Tibial nerve (tissue), 4 donors: ENCODE measurements around the gene SAMD14. TPM values are rescaled to one million over a fixed set of nuclear protein-coding genes. Genes with fewer than 3 reads are reported as not detected.
A peak's percentile ranks its signal among the peaks of the same experiment; 100 is the strongest.

Experiments
- DNase-seq, 2 donors: peaks; one replicate each; pipeline ENCODE4 v3.0.0-alpha.2; 2019; ENCODE audit warnings: low spot score in 2 of 2
- H3K27ac ChIP-seq, 4 donors: fragments of 200-600 bp; sonication (generic) in 3 of 4; one replicate each; pipeline ENCODE4 v1.5.1; 2017 to 2019; ENCODE audit warnings: mild to moderate bottlenecking in 1 of 4
- H3K27me3 ChIP-seq, 2 donors: fragments of 200-600 bp; sonication (generic) in 1 of 2; one replicate each; pipeline versions ENCODE4 v1.5.1 to v1.6.0; 2017 to 2019
- H3K36me3 ChIP-seq, 3 donors: fragments of 200-600 bp; sonication (generic); one replicate each; pipeline ENCODE4 v1.5.1; 2018 to 2019
- H3K4me1 ChIP-seq, 4 donors: fragments of 200-600 bp; sonication (generic) in 3 of 4; one replicate each; pipeline ENCODE4 v1.5.1; 2017 to 2019
- H3K4me3 ChIP-seq, 4 donors: fragments of 200-600 bp; sonication (generic) in 3 of 4; one replicate each; pipeline ENCODE4 v1.5.1; 2017 to 2019; ENCODE audit warnings: mild to moderate bottlenecking in 1 of 4, moderate library complexity in 1 of 4
- H3K9me3 ChIP-seq, 4 donors: fragments of 200-600 bp; sonication (generic) in 3 of 4; one replicate each; pipeline ENCODE4 v1.5.1; 2017 to 2019
- CTCF ChIP-seq, 5 experiments: fragments of 200-600 bp in 3 of 5; fragments of 450-650 bp in 2 of 5; sonication (generic) in 3 of 5; IDR thresholded peaks; one replicate each; pipeline ENCODE4 v1.5.1; 2016 to 2019; ENCODE audit warnings: antibody characterized with exemption in 5 of 5, mild to moderate bottlenecking in 3 of 5, moderate library complexity in 2 of 5
- EP300 ChIP-seq, 2 donors: sonication (generic); formaldehyde crosslinking; IDR thresholded peaks; one replicate each; pipeline ENCODE4 v1.6.1; 2017; ENCODE audit warnings: antibody characterized with exemption in 2 of 2, mild to moderate bottlenecking in 1 of 2
- POLR2A ChIP-seq, 2 donors: fragments of 450-650 bp; IDR thresholded peaks; one replicate each; pipeline ENCODE4 v1.6.1; 2017; ENCODE audit warnings: antibody characterized with exemption in 2 of 2, mild to moderate bottlenecking in 2 of 2, moderate library complexity in 2 of 2
- WGBS, 2 donors: methylation state at CpG; one replicate each; pipeline ENCODE4 v1.1.5; 2018; 5-methylcytosine and 5-hydroxymethylcytosine counted together
- total RNA-seq, 4 donors: library from RNA; depleted of rRNA; stranded (reverse); fragments of >200 nt; gene quantifications; one replicate each; pipeline ENCODE4 v1.1.0, GENCODE V29; 2016

SAMD14 gene
- total RNA-seq, 4 donors from 2014 or later: 0.63 to 1.5 (median 1.1) TPM

DNA sequence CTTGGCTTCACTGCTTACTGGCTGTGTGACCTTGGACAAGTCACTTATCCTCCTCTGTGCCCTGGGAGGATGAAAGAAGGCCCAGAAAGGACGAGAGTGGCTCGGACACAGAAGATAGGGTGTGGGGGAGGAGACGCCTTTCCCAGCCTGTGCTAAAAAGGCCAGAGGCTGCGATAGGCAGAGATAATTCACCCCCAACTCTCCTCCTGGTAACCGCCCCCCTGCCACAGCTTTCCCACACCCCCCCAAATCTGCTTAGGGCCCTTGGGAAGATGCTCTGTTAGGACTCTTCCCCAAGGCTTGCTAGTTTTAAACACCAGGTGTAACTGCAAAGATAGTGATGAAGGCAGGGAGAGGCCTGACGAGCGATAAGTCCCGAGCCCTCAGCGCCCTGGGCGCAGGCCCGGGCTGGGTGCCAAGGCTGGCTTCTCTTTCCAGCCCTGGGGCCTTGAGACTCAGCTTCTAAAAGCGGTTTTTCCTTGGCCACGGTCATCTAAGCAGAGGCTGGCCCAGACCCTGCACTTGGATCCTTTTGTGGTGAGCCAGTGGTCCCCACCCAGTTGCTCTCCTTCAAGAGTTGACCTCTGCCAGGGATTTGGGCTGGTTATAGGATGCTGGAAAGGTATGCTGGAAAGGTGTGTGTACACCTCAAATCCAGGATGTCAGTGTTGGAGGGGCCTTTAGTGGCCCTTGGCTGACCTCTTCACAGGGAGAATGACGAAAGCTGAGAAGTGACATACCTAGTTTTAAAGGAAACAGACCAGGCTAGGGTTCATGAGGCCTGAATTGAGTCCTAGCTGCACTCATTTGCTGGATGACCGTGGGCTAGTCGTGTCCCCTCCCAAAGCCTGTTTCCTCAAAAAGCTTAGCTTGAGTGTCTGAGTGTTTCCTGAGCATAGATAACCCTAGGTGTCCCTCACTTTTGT is 24.0 kb upstream of the SAMD14 start:
- TF ChIP-seq EP300 (IDR thresholded peaks at IDR 0.05): peak in 1 of 2 donors; percentile 18
- TF ChIP-seq CTCF (IDR thresholded peaks at IDR 0.05): no peak
- no peak for TF ChIP-seq POLR2A (IDR thresholded peaks at IDR 0.05)
- no peaks in the 10 kb centered on the region for H3K36me3 ChIP-seq
- no peak for DNase-seq
- WGBS, 2 donors: 46 to 49% methylated on average over 14 to 16 of the region's 16 CpGs
- peak overlapping the region in 3 of 4 donors; percentile 24 to 92 (median 89) for H3K27ac ChIP-seq
- H3K4me1 ChIP-seq: peaks cover 0 to 54% (median 17%) of the 10 kb centered on the region in 4 donors
- no peaks in the 10 kb centered on the region for H3K9me3 ChIP-seq
- no peaks in the 10 kb centered on the region for H3K27me3 ChIP-seq
- no peak overlapping the region for H3K4me3 ChIP-seq

DNA sequence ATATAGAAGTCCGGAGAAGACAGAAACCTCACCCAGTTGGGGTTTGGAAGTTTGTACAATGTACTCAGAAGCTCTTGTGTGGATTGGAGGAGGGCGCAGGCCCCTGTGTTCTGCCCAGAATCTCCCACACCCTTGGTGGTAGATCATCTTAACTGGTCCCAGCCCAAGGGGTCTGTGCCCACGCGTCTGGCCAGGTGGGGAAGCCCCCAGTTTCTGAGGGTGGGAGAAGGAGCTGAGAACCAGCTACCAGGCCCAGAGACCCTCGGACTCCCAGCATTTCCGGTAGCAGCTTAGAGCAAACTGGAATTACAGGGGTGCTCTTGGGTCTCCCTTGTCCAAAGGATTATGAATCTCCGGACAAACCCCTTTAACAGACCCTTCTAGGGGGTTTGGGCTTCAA is 22.8 kb upstream of the SAMD14 start:
- Histone ChIP-seq H3K27me3 (no peaks in the 10 kb centered on the region), H3K27ac (peak overlapping the region; percentile 81 to 94 (median 90)), H3K9me3 (no peaks in the 10 kb centered on the region), H3K4me1 (peaks cover 0 to 66% (median 21%) of the 10 kb centered on the region in 4 donors), H3K4me3 (peak overlapping the region in 1 of 4 donors; percentile 72), H3K36me3 (no peaks in the 10 kb centered on the region)
- 64 to 75% methylated on average over 7 of the region's 7 CpGs for WGBS, 2 donors
- DNase-seq: no peak
- no peak for TF ChIP-seq EP300 (IDR thresholded peaks at IDR 0.05)

DNA sequence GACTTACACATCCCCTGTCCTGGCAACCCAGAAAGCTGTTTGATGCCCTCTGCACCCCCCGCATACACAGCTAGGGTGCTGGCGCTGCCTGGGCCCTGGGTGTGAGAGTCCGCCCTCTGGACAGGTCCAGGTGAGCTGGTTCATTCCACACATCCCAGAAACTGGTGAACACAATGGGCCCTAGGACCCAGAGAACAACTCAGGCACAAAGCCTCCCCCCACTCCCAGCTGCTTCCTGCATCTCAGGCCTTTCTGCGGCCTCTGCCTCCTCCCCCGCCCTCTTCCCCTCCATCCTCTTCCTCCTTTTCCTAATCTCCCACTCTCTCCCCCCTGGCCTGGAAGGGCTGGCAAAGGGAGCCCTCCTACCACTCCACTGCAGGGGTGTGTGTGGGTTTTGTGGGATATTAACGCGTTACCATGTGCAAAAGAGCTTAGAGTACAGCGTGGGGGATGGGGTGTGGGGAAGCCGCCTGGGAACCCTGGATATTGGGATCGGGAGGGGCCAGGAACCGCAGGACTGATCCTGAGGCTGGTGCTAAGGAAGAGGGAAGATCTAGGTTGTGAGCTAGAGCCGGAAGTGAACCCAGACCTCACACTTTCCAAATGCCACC is 22.1 kb upstream of the SAMD14 start:
- Histone ChIP-seq H3K36me3 (no peaks in the 10 kb centered on the region), H3K9me3 (no peaks in the 10 kb centered on the region), H3K27ac (peak overlapping the region; percentile 81 to 94 (median 90)), H3K27me3 (no peaks in the 10 kb centered on the region), H3K4me3 (peak overlapping the region; percentile 72 to 96 (median 93)), H3K4me1 (peaks cover 0 to 73% (median 25%) of the 10 kb centered on the region in 4 donors)
- DNase-seq: peak; percentile 58 to 85
- TF ChIP-seq POLR2A (IDR thresholded peaks at IDR 0.05) (peak in 1 of 2 donors; percentile 15), EP300 (IDR thresholded peaks at IDR 0.05) (peak in 1 of 2 donors; percentile 73), CTCF (IDR thresholded peaks at IDR 0.05) (peak in 1 of 5 experiments; percentile 45)
- WGBS, 2 donors: 1 to 4% methylated on average over 12 of the region's 12 CpGs

- no peaks in the 10 kb centered on the region for H3K9me3 ChIP-seq
- TF ChIP-seq POLR2A (IDR thresholded peaks at IDR 0.05) (peak; percentile 39 to 56), CTCF (IDR thresholded peaks at IDR 0.05) (peak; percentile 66 to 81 (median 73)), EP300 (IDR thresholded peaks at IDR 0.05) (peak in 1 of 2 donors; percentile 76)
- no peaks in the 10 kb centered on the region for H3K27me3 ChIP-seq
- DNase-seq: peak; percentile 74 to 82
- H3K4me1 ChIP-seq: peaks cover 0 to 81% (median 33%) of the 10 kb centered on the region in 4 donors
- peak overlapping the region; percentile 81 to 94 (median 90) for H3K27ac ChIP-seq
- H3K36me3 ChIP-seq: no peaks in the 10 kb centered on the region
- WGBS, 2 donors: 0% methylated on average over 30 to 39 of the region's 40 CpGs
- peak overlapping the region; percentile 72 to 96 (median 93) for H3K4me3 ChIP-seq
Observed at GRCh38 chr17:50151041-50151936, 21.3 kb upstream of the SAMD14 start.
